Heart right ventricle (tissue), 16 donors: Measurements from ENCODE around the gene KRTAP9-8. TPM values are rescaled to one million over a fixed set of nuclear protein-coding genes. Genes with fewer than 3 reads are reported as not detected.

Source experiments
- ATAC-seq, 8 donors: fragments of 200-7000 bp; cut with Tn5 transposase; one replicate each; pipeline ENCODE4 v1.9.1; 2020; ENCODE audit warnings: mild to moderate bottlenecking in 8 of 8, moderate library complexity in 8 of 8, moderate number of reproducible peaks in 1 of 8
- DNase-seq, 2 donors: peaks; one replicate each; pipeline ENCODE4 v3.0.0-alpha.2; 2020
- H3K27ac ChIP-seq, 10 donors: fragments of 200-600 bp; sonication (generic) in 2 of 10; one replicate each; pipeline versions ENCODE4 v1.5.0 to v1.8.0; 2020 to 2022; ENCODE audit warnings: mild to moderate bottlenecking in 3 of 10
- H3K27me3 ChIP-seq, 7 donors: fragments of 200-600 bp; one replicate each; pipeline ENCODE4 v1.8.0; 2021 to 2022; ENCODE audit warnings: mild to moderate bottlenecking in 2 of 7
- H3K36me3 ChIP-seq, 9 donors: fragments of 200-600 bp; sonication (generic) in 1 of 9; one replicate each; pipeline versions ENCODE4 v1.5.0 to v1.8.0; 2020 to 2022; ENCODE audit warnings: mild to moderate bottlenecking in 2 of 9
- H3K4me1 ChIP-seq, 9 donors: fragments of 200-600 bp; sonication (generic) in 1 of 9; one replicate each; pipeline versions ENCODE4 v1.5.0 to v1.8.0; 2020 to 2022; ENCODE audit warnings: mild to moderate bottlenecking in 4 of 9
- H3K4me3 ChIP-seq, 10 donors: fragments of 200-600 bp; sonication (generic) in 2 of 10; one replicate each; pipeline versions ENCODE4 v1.5.0 to v1.8.0; 2020 to 2022; ENCODE audit warnings: mild to moderate bottlenecking in 7 of 10, moderate library complexity in 2 of 10
- H3K9me3 ChIP-seq, 11 donors: fragments of 200-600 bp in 10 of 11; sonication (generic) in 2 of 11; one replicate each; pipeline versions ENCODE4 v1.5.0 to v1.8.0; 2013 to 2022; ENCODE audit warnings: mild to moderate bottlenecking in 2 of 11, control low read depth in 1 of 11, moderate library complexity in 1 of 11
- CTCF ChIP-seq, 9 donors: fragments of 200-600 bp; sonication (generic) in 2 of 9; IDR thresholded peaks; one replicate each; pipeline versions ENCODE4 v1.5.0 to v1.8.0; 2021 to 2022; ENCODE audit warnings: antibody characterized with exemption in 9 of 9, mild to moderate bottlenecking in 5 of 9, moderate library complexity in 1 of 9
- WGBS, 2 donors: extraction: QIAGEN DNeasy Blood & Tissue Kit; methylation state at CpG; one replicate each; pipeline ENCODE4 v1.1.7; 2013; ENCODE audit warnings: inconsistent platforms in 1 of 2; 5-methylcytosine and 5-hydroxymethylcytosine counted together
- intact Hi-C, 10 donors: fragments of 100-400 bp; cut with DNase I; formaldehyde crosslinking; loops; one replicate each; pipeline versions ENCODE4 v1.11.1 to v1.14.2; 2022
- polyA plus RNA-seq, 2 donors: library from polyadenylated mRNA; stranded (reverse); fragments of 200-250 nt; gene quantifications; one replicate each; pipeline ENCODE4 v1.2.3, GENCODE V29; 2013
- total RNA-seq, 10 donors: library from RNA; stranded (reverse); fragmentation: NEBNext Ultra II Directional in 3 of 10; extraction: Animal tissue kit (Norgen Biotek cat#: 25700) in 3 of 10; gene quantifications; one replicate each; pipeline versions ENCODE4 v1.2.1 to v1.2.4, GENCODE V29; 2021 to 2023
- donor health status: Arrhythmogenic right ventricular cardiomyopathy.
- donor health status: ischemic (EF 13 %, LVEDD 7.1; RV severe dilation, severe dysfunction).
- donor health status: healthy with polysubstance abuse.
- donor health status: DM: no; HTN: yes; CAD: no.
- donor health status: DM: no; HTN: no; CAD: no.
- donor health status: ischemic (EF 25% LVEDD 6.9; RV normal size, moderate dysfunction).
- donor health status: ischemic (EF 25% LVEDD 5.7; RV mildly dilated, moderate dysfunction).
- donor health status: healthy.
- donor health status: DM: yes; HTN: yes; CAD: no.
- donor health status: Ischemic cardiomyopathy.
- donor health status: ischemic (EF 35%, LVEDD 5.7; RV mildly dilated, moderate dysfunction).
- donor health status: nonischemic (EF 11% LVEDD 7.7; RV severe dilation, severe dysfunction).
- donor health status: DM: yes; HTN: yes; CAD: no.
- donor health status: PGD.
- donor health status: ischemic (EF 29% LVEDD 5.4; RV normal size, mild dysfunction).
- donor health status: nonischemic (EF 23%, LVEDD 6.1; RV moderate dilation, normal function).

The KRTAP9-8 gene
- total and polyA plus RNA-seq, 12 donors, result not detected

- H3K27me3 ChIP-seq, result peaks cover 0 to 49% (median 32%) of the 10 kb centered on the region in 7 donors
- H3K9me3 ChIP-seq, result no peaks in the 10 kb centered on the region
- ATAC-seq (no peak), DNase-seq (no peak)
- H3K36me3 ChIP-seq, result no peaks in the 10 kb centered on the region
- H3K27ac ChIP-seq, result no peak overlapping the region
- no peaks in the 10 kb centered on the region for H3K4me1 ChIP-seq
- intact Hi-C loops, result no loop called here
- TF ChIP-seq CTCF (IDR thresholded peaks at IDR 0.05), result no peak
- H3K4me3 ChIP-seq, result no peak overlapping the region
Observed at GRCh38 chr17:41258406-41258805, 20.6 kb downstream of the KRTAP9-8 start.

GRCh38 chr17:41263212-41263611 is 25.4 kb downstream of the KRTAP9-8 start:
- TF ChIP-seq CTCF (IDR thresholded peaks at IDR 0.05), result no peak
- Histone ChIP-seq H3K9me3 (no peaks in the 10 kb centered on the region), H3K36me3 (no peaks in the 10 kb centered on the region), H3K27ac (no peak overlapping the region), H3K4me1 (no peaks in the 10 kb centered on the region), H3K4me3 (no peak overlapping the region), H3K27me3 (peaks cover 0 to 41% (median 18%) of the 10 kb centered on the region in 7 donors)
- DNase-seq, result no peak
- intact Hi-C loops, result no loop called here
- 79 to 84% methylated on average over 2 of the region's 2 CpGs for WGBS, 2 donors
- no peak for ATAC-seq

- TF ChIP-seq CTCF (IDR thresholded peaks at IDR 0.05), result no peak
- H3K4me3 ChIP-seq, result no peak overlapping the region
- 78 to 85% methylated on average over 3 of the region's 3 CpGs for WGBS, 2 donors
- no peaks in the 10 kb centered on the region for H3K36me3 ChIP-seq
- H3K27ac ChIP-seq, result no peak overlapping the region
- DNase-seq (no peak), ATAC-seq (no peak)
- peaks cover 0 to 29% (median 12%) of the 10 kb centered on the region in 7 donors for H3K27me3 ChIP-seq
- intact Hi-C loops, result no loop called here
- H3K9me3 ChIP-seq, result no peaks in the 10 kb centered on the region
- no peaks in the 10 kb centered on the region for H3K4me1 ChIP-seq
Observed at GRCh38 chr17:41264599-41264998, 26.8 kb downstream of the KRTAP9-8 start.

DNA sequence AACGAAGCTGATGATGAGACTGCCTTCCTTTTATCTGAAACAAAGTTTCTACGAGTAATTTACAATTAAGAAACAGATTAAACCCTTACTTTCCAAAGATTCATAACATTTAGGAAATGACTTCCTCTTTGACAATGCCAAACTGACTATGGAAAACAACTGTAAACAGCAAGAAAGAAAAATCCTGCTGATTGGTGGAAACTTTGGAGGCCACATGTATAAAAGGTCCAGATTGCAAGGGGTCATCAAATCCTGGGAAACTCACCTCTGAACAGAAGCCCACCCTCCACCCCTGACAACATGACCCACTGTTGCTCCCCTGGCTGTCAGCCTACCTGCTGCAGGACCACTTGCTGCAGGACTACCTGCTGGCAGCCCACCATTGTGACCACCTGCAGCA is 27.3 kb downstream of the KRTAP9-8 start, which contains the start of gene KRTAP9-6:
KRTAP9-6 (plus strand) TSS at position 301 of the 400 bp plus-strand sequence; CDS start at position 301, 0 bp downstream.
- 35 to 54% methylated on average over 2 of the region's 2 CpGs for WGBS, 2 donors
- intact Hi-C loops, result no loop called here
- Histone ChIP-seq H3K36me3 (no peaks in the 10 kb centered on the region), H3K27ac (no peak within 1 kb of the TSS), H3K4me3 (no peak within 1 kb of the TSS), H3K27me3 (peaks cover 0 to 24% (median 11%) of the 10 kb centered on the region in 7 donors), H3K9me3 (no peaks in the 10 kb centered on the region), H3K4me1 (no peaks in the 10 kb centered on the region)
- TF ChIP-seq CTCF (IDR thresholded peaks at IDR 0.05), result no peak
- ATAC-seq (no peak), DNase-seq (no peak)
